ENCODE measurements around the gene ZMIZ1. TPM values are rescaled to one million over a fixed set of nuclear protein-coding genes. Genes with fewer than 3 reads are reported as not detected.

The ZMIZ1 gene
- total RNA-seq, 1 experiment from 2014 or later: 34.2 TPM

DNA sequence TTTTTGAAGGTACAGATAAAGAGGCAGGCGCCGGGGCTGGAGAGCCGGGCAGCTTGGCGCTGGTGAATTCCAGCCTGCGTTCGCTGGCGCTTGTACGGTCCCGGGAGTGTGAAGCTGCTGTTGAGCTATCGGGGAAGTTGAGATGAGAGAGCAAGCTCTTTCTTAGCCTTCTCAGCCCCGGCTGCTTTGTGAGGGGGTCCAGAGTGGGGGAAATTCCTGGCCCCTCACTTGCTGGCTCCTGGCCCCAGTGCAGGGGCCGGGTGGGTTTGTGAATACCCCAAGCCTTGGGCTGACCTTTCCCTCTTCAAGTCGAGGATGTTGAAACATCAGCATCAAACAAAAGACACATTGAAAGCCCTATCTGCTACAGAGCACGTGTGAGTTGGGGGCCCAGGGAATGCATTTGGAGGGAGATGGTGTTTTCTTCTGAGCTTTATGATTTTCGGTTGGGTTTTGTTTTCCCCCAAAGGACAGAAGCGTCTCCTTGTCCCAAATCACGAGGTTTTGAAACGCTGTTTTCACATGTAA is 2.7 kb downstream of the ZMIZ1 start:
- CTCF ChIA-PET: interaction anchor here (0.6 to 1.3 kb wide), 2 partner anchors 89 to 124 kb away, joined by 4 to 5 read pairs; no protein-coding TSS in a partner anchor

DNA sequence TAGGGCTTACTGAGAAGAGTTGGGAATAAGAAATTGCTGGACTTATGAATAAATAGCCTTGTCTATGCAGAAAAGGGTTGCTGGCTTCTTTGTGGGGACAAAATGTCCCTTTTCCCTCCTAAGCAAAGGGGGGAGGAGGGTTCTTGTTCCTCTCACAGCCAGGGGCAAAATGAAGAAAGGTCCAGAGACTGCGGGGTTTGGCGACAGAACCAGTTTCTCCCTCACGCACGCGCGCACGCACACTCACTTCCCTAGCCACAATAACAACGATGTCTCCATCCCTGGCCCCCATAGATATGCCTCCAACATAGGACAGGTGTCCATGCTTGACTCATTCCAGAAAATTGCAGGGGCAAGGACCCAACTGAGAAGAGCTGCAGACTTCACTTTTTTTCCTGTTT is 3.3 kb downstream of the ZMIZ1 start:
- in situ Hi-C loops (cut with HindIII; ENCODE audit: low pct_unique_long_range_greater_than_20kb, low sequenced_read_pairs): no loop called here
- Histone ChIP-seq H3K4me1 (ENCODE audit: control insufficient read depth, insufficient read depth, low read length) (peaks cover 61% of the 10 kb centered on the region), H3K36me3 (ENCODE audit: control insufficient read depth, insufficient read depth, low read length) (no peaks in the 10 kb centered on the region), H3K27me3 (ENCODE audit: control insufficient read depth, insufficient read depth, low read length) (no peaks in the 10 kb centered on the region), H3K27ac (ENCODE audit: low read length) (peak overlapping the region; percentile 75), H3K9me3 (ENCODE audit: control insufficient read depth, insufficient read depth, low read depth, low read length) (no peaks in the 10 kb centered on the region), H3K4me3 (ENCODE audit: low read depth in 2 of 2, low read length in 2 of 2) (peak overlapping the region in 1 of 2 experiments; percentile 88; a peak in 2 of 4 replicates)
- DNase-seq (ENCODE audit: low read depth, low spot score) (no peak), ATAC-seq (no peak)
- BruUV-seq (replicated peaks): TSS peak; percentile 67
- TF ChIP-seq TCF7L2 (IDR thresholded peaks at IDR 0.05; ENCODE audit: low read depth, low read length) (no peak), POLR2AphosphoS5 (IDR thresholded peaks at IDR 0.05; ENCODE audit: low read depth, low read length) (no peak), SIN3A (IDR thresholded peaks at IDR 0.05; ENCODE audit: borderline replicate concordance, insufficient read depth, low read depth, low read length) (no peak)
- TF ChIP-seq, protein P1, sequence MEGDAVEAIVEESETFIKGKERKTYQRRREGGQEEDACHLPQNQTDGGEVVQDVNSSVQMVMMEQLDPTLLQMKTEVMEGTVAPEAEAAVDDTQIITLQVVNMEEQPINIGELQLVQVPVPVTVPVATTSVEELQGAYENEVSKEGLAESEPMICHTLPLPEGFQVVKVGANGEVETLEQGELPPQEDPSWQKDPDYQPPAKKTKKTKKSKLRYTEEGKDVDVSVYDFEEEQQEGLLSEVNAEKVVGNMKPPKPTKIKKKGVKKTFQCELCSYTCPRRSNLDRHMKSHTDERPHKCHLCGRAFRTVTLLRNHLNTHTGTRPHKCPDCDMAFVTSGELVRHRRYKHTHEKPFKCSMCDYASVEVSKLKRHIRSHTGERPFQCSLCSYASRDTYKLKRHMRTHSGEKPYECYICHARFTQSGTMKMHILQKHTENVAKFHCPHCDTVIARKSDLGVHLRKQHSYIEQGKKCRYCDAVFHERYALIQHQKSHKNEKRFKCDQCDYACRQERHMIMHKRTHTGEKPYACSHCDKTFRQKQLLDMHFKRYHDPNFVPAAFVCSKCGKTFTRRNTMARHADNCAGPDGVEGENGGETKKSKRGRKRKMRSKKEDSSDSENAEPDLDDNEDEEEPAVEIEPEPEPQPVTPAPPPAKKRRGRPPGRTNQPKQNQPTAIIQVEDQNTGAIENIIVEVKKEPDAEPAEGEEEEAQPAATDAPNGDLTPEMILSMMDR (IDR thresholded peaks at IDR 0.05): no peak
- TF ChIP-seq, protein P2, sequence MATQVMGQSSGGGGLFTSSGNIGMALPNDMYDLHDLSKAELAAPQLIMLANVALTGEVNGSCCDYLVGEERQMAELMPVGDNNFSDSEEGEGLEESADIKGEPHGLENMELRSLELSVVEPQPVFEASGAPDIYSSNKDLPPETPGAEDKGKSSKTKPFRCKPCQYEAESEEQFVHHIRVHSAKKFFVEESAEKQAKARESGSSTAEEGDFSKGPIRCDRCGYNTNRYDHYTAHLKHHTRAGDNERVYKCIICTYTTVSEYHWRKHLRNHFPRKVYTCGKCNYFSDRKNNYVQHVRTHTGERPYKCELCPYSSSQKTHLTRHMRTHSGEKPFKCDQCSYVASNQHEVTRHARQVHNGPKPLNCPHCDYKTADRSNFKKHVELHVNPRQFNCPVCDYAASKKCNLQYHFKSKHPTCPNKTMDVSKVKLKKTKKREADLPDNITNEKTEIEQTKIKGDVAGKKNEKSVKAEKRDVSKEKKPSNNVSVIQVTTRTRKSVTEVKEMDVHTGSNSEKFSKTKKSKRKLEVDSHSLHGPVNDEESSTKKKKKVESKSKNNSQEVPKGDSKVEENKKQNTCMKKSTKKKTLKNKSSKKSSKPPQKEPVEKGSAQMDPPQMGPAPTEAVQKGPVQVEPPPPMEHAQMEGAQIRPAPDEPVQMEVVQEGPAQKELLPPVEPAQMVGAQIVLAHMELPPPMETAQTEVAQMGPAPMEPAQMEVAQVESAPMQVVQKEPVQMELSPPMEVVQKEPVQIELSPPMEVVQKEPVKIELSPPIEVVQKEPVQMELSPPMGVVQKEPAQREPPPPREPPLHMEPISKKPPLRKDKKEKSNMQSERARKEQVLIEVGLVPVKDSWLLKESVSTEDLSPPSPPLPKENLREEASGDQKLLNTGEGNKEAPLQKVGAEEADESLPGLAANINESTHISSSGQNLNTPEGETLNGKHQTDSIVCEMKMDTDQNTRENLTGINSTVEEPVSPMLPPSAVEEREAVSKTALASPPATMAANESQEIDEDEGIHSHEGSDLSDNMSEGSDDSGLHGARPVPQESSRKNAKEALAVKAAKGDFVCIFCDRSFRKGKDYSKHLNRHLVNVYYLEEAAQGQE (IDR thresholded peaks at IDR 0.05; ENCODE audit: insufficient read depth in 1 of 2, low read depth in 2 of 2, low read length in 1 of 2): no peak
- CTCF ChIA-PET: interaction anchor here (0.6 kb wide), 1 partner anchor 88 kb away, joined by 5 read pairs; no protein-coding TSS in a partner anchor
- POLR2A ChIA-PET: no interaction called here
- intact Hi-C loops (cut with micrococcal nuclease; ENCODE audit: unreplicated experiment): no loop called here

More for the DNA sequence above, 2.7 kb downstream of the ZMIZ1 start:
- DNase-seq (ENCODE audit: low read depth, low spot score) (no peak), ATAC-seq (no peak)
- intact Hi-C loops (cut with micrococcal nuclease; ENCODE audit: unreplicated experiment): loop anchor here (2.0 kb wide), 1 partner anchor 123 kb away; no protein-coding TSS in a partner anchor
- in situ Hi-C loops (cut with HindIII; ENCODE audit: low pct_unique_long_range_greater_than_20kb, low sequenced_read_pairs): no loop called here
- TF ChIP-seq, protein P1 (IDR thresholded peaks at IDR 0.05): no peak
- no peak for TF ChIP-seq POLR2AphosphoS5 (IDR thresholded peaks at IDR 0.05; ENCODE audit: low read depth, low read length)
- Histone ChIP-seq H3K4me1 (ENCODE audit: control insufficient read depth, insufficient read depth, low read length) (peaks cover 59% of the 10 kb centered on the region), H3K36me3 (ENCODE audit: control insufficient read depth, insufficient read depth, low read length) (no peaks in the 10 kb centered on the region), H3K9me3 (ENCODE audit: control insufficient read depth, insufficient read depth, low read depth, low read length) (no peaks in the 10 kb centered on the region), H3K27me3 (ENCODE audit: control insufficient read depth, insufficient read depth, low read length) (no peaks in the 10 kb centered on the region), H3K4me3 (ENCODE audit: low read depth in 2 of 2, low read length in 2 of 2) (peak overlapping the region; percentile 88 to 93), H3K27ac (ENCODE audit: low read length) (peak overlapping the region; percentile 88)
- POLR2A ChIA-PET: no interaction called here
- BruUV-seq (replicated peaks): no TSS peak
